ENCODE measurements around the gene TMEM109. TPM values are rescaled to one million over a fixed set of nuclear protein-coding genes. Genes with fewer than 3 reads are reported as not detected.
A peak's percentile ranks its signal among the peaks of the same experiment; 100 is the strongest.

TMEM109 gene
- total and polyA plus RNA-seq, 2 of the 13 experiments (the other 11 are each of a cell fraction or from before 2014, with no cell fraction given), result 7.7 to 18.0 TPM

DNA sequence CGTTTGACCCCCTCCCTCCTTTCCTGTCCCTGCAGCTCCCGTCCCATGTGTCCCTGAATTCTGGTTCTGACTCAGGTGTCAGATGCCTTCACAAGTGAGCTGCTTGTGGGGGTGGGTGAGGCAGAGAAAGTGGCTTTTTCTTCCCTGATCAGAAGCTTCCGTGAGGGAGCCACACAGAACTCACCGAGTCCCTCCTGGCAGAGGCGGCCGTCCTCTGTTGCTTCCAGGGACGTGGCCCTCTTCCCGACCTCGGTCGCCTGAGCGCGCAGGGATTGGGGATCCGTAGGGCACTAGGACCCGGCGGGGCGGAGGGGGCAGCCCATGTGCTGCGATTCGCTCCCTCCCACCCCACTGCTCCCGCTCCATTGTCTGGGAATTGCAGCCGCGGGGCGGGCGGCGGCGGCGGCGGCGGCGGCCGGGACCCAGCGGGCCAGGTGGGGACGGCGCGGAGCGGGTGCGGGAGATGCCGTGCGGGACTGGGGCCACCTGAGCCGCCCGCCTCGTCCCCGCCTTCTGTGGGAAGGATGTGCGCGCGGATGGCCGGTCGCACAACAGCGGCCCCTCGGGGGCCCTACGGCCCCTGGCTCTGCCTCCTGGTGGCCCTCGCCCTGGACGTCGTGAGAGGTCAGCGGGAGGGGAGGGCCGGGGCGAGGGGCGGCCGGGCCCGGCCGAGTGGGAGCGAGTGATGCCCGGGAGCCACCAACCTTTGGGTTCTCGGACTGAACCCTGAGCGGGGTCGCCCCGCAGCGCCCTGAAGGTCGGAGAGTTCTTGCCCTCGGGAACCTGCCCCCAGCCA is 10.3 kb downstream of the TMEM109 start, which contains the start of gene TMEM132A (continued):
- TF ChIP-seq, protein P1, sequence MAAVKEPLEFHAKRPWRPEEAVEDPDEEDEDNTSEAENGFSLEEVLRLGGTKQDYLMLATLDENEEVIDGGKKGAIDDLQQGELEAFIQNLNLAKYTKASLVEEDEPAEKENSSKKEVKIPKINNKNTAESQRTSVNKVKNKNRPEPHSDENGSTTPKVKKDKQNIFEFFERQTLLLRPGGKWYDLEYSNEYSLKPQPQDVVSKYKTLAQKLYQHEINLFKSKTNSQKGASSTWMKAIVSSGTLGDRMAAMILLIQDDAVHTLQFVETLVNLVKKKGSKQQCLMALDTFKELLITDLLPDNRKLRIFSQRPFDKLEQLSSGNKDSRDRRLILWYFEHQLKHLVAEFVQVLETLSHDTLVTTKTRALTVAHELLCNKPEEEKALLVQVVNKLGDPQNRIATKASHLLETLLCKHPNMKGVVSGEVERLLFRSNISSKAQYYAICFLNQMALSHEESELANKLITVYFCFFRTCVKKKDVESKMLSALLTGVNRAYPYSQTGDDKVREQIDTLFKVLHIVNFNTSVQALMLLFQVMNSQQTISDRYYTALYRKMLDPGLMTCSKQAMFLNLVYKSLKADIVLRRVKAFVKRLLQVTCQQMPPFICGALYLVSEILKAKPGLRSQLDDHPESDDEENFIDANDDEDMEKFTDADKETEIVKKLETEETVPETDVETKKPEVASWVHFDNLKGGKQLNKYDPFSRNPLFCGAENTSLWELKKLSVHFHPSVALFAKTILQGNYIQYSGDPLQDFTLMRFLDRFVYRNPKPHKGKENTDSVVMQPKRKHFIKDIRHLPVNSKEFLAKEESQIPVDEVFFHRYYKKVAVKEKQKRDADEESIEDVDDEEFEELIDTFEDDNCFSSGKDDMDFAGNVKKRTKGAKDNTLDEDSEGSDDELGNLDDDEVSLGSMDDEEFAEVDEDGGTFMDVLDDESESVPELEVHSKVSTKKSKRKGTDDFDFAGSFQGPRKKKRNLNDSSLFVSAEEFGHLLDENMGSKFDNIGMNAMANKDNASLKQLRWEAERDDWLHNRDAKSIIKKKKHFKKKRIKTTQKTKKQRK (IDR thresholded peaks at IDR 0.05; ENCODE audit: low read length), result no peak
- TF ChIP-seq ZNF775 (CRISPR knock-in tag; IDR thresholded peaks at IDR 0.05; ENCODE audit: borderline replicate concordance) (no peak), RCOR2 (CRISPR knock-in tag; IDR thresholded peaks at IDR 0.05) (0 out of 2 replicates have a peak, but pooled peaks have one; percentile 33), ZNF570 (CRISPR knock-in tag; IDR thresholded peaks at IDR 0.05; ENCODE audit: borderline replicate concordance) (no peak), KAT2B (IDR thresholded peaks at IDR 0.05; ENCODE audit: borderline replicate concordance, low read depth, low read length) (no peak), ATF7-NPFF (CRISPR knock-in tag; IDR thresholded peaks at IDR 0.05; ENCODE audit: low read depth) (peak; percentile 67; the same call in 1 of the 2 replicates), HDAC2 (CRISPR knock-in tag; IDR thresholded peaks at IDR 0.05) (0 out of 2 replicates have a peak, but pooled peaks have one; percentile 52), ZSCAN12 (CRISPR knock-in tag; IDR thresholded peaks at IDR 0.05) (no peak), KDM5B (CRISPR knock-in tag; IDR thresholded peaks at IDR 0.05; ENCODE audit: borderline replicate concordance) (no peak), HNRNPH1 (optimal IDR thresholded peaks at IDR 0.05; ENCODE audit: low read depth, low read length) (no peak), CAMTA2 (CRISPR knock-in tag; IDR thresholded peaks at IDR 0.05; ENCODE audit: borderline replicate concordance) (no peak), HNRNPLL (IDR thresholded peaks at IDR 0.05; ENCODE audit: low read depth, low read length, poor library complexity, severe bottlenecking) (peak; percentile 72), NFE2L2 (IDR thresholded peaks at IDR 0.05; ENCODE audit: low read length) (no peak), ZNF350 (CRISPR knock-in tag; IDR thresholded peaks at IDR 0.05; ENCODE audit: borderline replicate concordance, low read depth) (no peak), NR2F1 (CRISPR knock-in tag; IDR thresholded peaks at IDR 0.05) (no peak), PHF21A (CRISPR knock-in tag; IDR thresholded peaks at IDR 0.05) (no peak), NBN (conservative IDR thresholded peaks at IDR 0.05) (no peak)
- TF ChIP-seq, protein P2, sequence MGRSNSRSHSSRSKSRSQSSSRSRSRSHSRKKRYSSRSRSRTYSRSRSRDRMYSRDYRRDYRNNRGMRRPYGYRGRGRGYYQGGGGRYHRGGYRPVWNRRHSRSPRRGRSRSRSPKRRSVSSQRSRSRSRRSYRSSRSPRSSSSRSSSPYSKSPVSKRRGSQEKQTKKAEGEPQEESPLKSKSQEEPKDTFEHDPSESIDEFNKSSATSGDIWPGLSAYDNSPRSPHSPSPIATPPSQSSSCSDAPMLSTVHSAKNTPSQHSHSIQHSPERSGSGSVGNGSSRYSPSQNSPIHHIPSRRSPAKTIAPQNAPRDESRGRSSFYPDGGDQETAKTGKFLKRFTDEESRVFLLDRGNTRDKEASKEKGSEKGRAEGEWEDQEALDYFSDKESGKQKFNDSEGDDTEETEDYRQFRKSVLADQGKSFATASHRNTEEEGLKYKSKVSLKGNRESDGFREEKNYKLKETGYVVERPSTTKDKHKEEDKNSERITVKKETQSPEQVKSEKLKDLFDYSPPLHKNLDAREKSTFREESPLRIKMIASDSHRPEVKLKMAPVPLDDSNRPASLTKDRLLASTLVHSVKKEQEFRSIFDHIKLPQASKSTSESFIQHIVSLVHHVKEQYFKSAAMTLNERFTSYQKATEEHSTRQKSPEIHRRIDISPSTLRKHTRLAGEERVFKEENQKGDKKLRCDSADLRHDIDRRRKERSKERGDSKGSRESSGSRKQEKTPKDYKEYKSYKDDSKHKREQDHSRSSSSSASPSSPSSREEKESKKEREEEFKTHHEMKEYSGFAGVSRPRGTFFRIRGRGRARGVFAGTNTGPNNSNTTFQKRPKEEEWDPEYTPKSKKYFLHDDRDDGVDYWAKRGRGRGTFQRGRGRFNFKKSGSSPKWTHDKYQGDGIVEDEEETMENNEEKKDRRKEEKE (IDR thresholded peaks at IDR 0.05), result no peak
- TF ChIP-seq, protein P3, sequence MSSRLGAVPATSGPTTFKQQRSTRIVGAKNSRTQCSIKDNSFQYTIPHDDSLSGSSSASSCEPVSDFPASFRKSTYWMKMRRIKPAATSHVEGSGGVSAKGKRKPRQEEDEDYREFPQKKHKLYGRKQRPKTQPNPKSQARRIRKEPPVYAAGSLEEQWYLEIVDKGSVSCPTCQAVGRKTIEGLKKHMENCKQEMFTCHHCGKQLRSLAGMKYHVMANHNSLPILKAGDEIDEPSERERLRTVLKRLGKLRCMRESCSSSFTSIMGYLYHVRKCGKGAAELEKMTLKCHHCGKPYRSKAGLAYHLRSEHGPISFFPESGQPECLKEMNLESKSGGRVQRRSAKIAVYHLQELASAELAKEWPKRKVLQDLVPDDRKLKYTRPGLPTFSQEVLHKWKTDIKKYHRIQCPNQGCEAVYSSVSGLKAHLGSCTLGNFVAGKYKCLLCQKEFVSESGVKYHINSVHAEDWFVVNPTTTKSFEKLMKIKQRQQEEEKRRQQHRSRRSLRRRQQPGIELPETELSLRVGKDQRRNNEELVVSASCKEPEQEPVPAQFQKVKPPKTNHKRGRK (CRISPR knock-in tag; IDR thresholded peaks at IDR 0.05), result no peak
- TF ChIP-seq, protein P4, sequence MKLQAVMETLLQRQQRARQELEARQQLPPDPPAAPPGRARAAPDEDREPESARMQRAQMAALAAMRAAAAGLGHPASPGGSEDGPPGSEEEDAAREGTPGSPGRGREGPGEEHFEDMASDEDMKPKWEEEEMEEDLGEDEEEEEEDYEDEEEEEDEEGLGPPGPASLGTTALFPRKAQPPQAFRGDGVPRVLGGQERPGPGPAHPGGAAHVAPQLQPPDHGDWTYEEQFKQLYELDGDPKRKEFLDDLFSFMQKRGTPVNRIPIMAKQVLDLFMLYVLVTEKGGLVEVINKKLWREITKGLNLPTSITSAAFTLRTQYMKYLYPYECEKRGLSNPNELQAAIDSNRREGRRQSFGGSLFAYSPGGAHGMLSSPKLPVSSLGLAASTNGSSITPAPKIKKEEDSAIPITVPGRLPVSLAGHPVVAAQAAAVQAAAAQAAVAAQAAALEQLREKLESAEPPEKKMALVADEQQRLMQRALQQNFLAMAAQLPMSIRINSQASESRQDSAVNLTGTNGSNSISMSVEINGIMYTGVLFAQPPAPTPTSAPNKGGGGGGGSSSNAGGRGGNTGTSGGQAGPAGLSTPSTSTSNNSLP (IDR thresholded peaks at IDR 0.05; ENCODE audit: low read depth, low read length), result no peak
